Suprapubic skin (tissue), 4 donors: ENCODE results near the gene DAND5. TPM values are rescaled to one million over a fixed set of nuclear protein-coding genes. Genes with fewer than 3 reads are reported as not detected.

Experiments
- DNase-seq, 2 donors: peaks; one replicate each; pipeline ENCODE4 v3.0.0-alpha.2; 2019; ENCODE audit warnings: low spot score in 2 of 2
- H3K27ac ChIP-seq: fragments of 200-600 bp; sonication (generic); one replicate; pipeline ENCODE4 v1.5.1; 2019
- H3K27me3 ChIP-seq: fragments of 200-600 bp; sonication (generic); one replicate; pipeline ENCODE4 v1.5.1; 2019
- H3K36me3 ChIP-seq: fragments of 200-600 bp; sonication (generic); one replicate; pipeline ENCODE4 v1.5.1; 2019
- H3K4me1 ChIP-seq: fragments of 200-600 bp; sonication (generic); one replicate; pipeline ENCODE4 v1.5.1; 2019
- H3K4me3 ChIP-seq: fragments of 200-600 bp; sonication (generic); one replicate; pipeline ENCODE4 v1.5.1; 2019; ENCODE audit warnings: mild to moderate bottlenecking
- H3K9me3 ChIP-seq: fragments of 200-600 bp; sonication (generic); one replicate; pipeline ENCODE4 v1.5.1; 2019
- CTCF ChIP-seq, 2 donors: fragments of 200-600 bp in 1 of 2; fragments of 450-650 bp in 1 of 2; sonication (generic) in 1 of 2; IDR thresholded peaks; one replicate each; pipeline ENCODE4 v1.5.1; 2016 to 2019; ENCODE audit warnings: antibody characterized with exemption in 2 of 2, mild to moderate bottlenecking in 1 of 2, moderate library complexity in 1 of 2
- EP300 ChIP-seq: sonication (generic); formaldehyde crosslinking; IDR thresholded peaks from one replicate; pipeline ENCODE4 v1.6.1; 2017; ENCODE audit warnings: antibody characterized with exemption
- POLR2A ChIP-seq, 2 donors: fragments of 450-650 bp; IDR thresholded peaks; one replicate each; pipeline ENCODE4 v1.6.1; 2017; ENCODE audit warnings: antibody characterized with exemption in 2 of 2, mild to moderate bottlenecking in 2 of 2, moderate library complexity in 2 of 2
- POLR2AphosphoS5 ChIP-seq, 3 donors: sonication (generic); formaldehyde crosslinking; IDR thresholded peaks; one replicate each; pipeline ENCODE4 v1.6.1; 2017; ENCODE audit warnings: antibody characterized with exemption in 3 of 3
- WGBS: methylation state at CpG from one replicate; pipeline ENCODE4 v1.1.5; 2018; 5-methylcytosine and 5-hydroxymethylcytosine counted together
- total RNA-seq, 4 donors: library from RNA; depleted of rRNA; stranded (reverse); fragments of >200 nt; gene quantifications; one replicate each; pipeline ENCODE4 v1.1.0, GENCODE V29; 2016

DAND5 gene
- total RNA-seq, 4 donors from 2014 or later, result not detected

DNA sequence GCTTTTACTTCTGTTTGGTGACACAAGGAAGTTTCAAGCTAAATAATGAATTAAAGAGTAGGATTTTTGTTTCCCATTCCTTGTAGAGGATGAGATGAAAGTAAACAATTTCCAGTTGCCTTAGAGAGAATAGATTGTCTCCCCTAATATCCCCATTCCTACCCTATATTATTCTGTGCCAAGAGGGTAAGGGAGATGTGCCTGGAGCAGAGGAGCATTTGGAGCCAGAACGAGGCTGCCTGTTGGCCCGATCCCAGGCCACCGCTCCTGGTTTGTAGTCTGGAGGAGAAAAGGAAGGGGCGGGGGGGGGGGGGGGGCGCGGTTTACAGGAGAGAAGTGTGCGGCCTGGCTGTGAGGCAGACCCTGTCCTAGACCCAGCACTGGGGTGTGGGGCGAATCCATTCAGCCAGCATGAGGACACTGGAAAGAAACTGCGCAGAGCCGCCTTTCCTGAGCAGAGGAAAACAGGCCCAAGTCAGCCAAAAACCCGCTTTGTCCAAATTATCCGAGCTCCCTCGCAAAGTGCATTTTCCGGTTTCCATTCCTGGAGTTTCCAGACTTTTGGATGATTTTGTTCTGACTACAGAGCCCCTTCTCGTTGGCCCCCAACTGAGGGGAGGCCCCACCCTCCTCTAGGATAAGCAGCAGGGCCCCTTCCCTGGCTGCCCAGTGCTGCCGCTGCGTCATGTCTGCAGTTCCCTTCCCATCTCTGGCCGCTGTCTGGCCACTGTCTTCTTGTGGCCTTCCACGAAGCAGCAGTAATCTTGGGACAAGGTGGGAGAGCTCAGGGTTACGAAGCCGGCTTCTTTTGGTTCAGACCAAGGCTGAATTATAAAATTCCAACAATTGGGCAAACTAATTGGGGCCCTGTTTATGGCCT, 48.9 kb downstream of the DAND5 start:
- peak overlapping the region; percentile 36 for H3K4me3 ChIP-seq
- H3K4me1 ChIP-seq, result peaks cover 94% of the 10 kb centered on the region
- no peaks in the 10 kb centered on the region for H3K36me3 ChIP-seq
- H3K27ac ChIP-seq, result peak overlapping the region; percentile 97
- DNase-seq, result peak in 1 of 2 donors; percentile 80
- 27% methylated on average over 16 of the region's 21 CpGs for WGBS
- H3K27me3 ChIP-seq, result no peaks in the 10 kb centered on the region
- no peaks in the 10 kb centered on the region for H3K9me3 ChIP-seq
- TF ChIP-seq CTCF (IDR thresholded peaks at IDR 0.05) (no peak), POLR2AphosphoS5 (IDR thresholded peaks at IDR 0.05) (peak in 1 of 3 donors; percentile 8), POLR2A (IDR thresholded peaks at IDR 0.05) (no peak), EP300 (no peak)

DNA sequence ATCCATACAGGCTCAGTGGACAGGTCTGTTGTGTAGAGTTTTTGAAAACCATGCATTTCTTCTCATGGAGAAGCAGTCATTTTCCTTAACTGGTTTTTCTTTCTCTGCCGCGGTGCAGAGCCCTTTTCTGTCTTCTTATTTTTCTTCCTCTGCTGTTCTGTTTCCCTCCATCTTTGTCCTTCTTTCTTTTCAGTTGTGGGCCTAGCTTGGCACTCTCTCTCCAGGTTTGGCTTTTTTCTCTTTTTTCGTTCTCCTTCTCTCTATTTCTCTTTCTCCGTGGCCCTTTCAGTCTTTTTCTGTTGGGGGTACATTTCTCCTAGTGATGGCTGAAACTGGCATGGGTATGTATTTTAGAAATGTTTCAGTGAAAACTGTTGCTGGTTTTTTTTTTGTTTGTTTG, 50.0 kb downstream of the DAND5 start:
- Histone ChIP-seq H3K36me3 (no peaks in the 10 kb centered on the region), H3K27me3 (no peaks in the 10 kb centered on the region), H3K27ac (peak overlapping the region; percentile 97), H3K4me1 (peaks cover 99% of the 10 kb centered on the region), H3K4me3 (peak overlapping the region; percentile 36), H3K9me3 (no peaks in the 10 kb centered on the region)
- DNase-seq, result no peak
- 27% methylated on average over 4 of the region's 4 CpGs for WGBS
- no peak for TF ChIP-seq POLR2AphosphoS5 (IDR thresholded peaks at IDR 0.05)
- no peak for TF ChIP-seq CTCF (IDR thresholded peaks at IDR 0.05)
- TF ChIP-seq POLR2A (IDR thresholded peaks at IDR 0.05), result no peak
- no peak for TF ChIP-seq EP300

DNA sequence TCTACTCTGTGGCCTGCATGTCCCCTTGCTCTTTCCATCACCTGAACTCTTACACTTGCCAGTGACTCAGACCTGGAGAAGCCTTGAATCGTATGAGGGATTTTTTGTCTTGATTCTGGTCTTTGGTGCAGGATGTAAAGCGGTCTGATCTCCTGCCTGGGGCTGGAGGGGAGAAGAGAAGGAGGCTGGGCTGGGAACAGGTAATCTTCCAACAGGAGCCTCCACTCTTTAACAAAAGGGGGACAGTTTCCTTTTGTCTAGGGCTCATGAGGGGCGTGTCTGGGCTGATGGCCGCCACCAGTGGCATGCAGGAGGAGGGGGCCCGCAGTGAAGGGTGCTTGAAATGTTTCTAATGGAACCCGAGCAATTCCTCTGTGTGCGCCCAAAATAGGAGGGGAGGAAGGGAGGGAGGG, 50.6 kb downstream of the DAND5 start:
- H3K4me3 ChIP-seq, result no peak overlapping the region
- 37% methylated on average over 7 of the region's 7 CpGs for WGBS
- peak overlapping the region; percentile 97 for H3K27ac ChIP-seq
- TF ChIP-seq CTCF (IDR thresholded peaks at IDR 0.05) (no peak), POLR2AphosphoS5 (IDR thresholded peaks at IDR 0.05) (no peak), EP300 (no peak)
- DNase-seq, result no peak
- no peaks in the 10 kb centered on the region for H3K9me3 ChIP-seq
- H3K36me3 ChIP-seq, result no peaks in the 10 kb centered on the region
- H3K27me3 ChIP-seq, result no peaks in the 10 kb centered on the region
- H3K4me1 ChIP-seq, result peaks cover 99% of the 10 kb centered on the region

GRCh38 chr19:13022111-13022858, 52.9 kb downstream of the DAND5 start:
- Histone ChIP-seq H3K4me1 (peaks cover 98% of the 10 kb centered on the region), H3K27ac (peak overlapping the region; percentile 97), H3K4me3 (peak overlapping the region; percentile 55), H3K27me3 (no peaks in the 10 kb centered on the region), H3K36me3 (no peaks in the 10 kb centered on the region), H3K9me3 (no peaks in the 10 kb centered on the region)
- DNase-seq, result no peak
- WGBS, result 15% methylated on average over 22 of the region's 22 CpGs
- TF ChIP-seq CTCF (IDR thresholded peaks at IDR 0.05) (no peak), POLR2AphosphoS5 (IDR thresholded peaks at IDR 0.05) (no peak), EP300 (no peak), POLR2A (IDR thresholded peaks at IDR 0.05) (no peak)
